Chondrocyte (in vitro differentiated cells): ENCODE results near the gene CDK10. TPM values are rescaled to one million over a fixed set of nuclear protein-coding genes. Genes with fewer than 3 reads are reported as not detected.
"Not testable (repeated sequence)": the region's sequence is repeated elsewhere in the genome, so short reads cannot be mapped to it uniquely, and the experiment has no call there.

Source experiments
- DNase-seq: peaks from one replicate; pipeline ENCODE4 v3.0.0; 2021; ENCODE audit warnings: mixed read lengths, low spot score
- H3K27ac Mint-ChIP-seq: one replicate; pipeline ENCODE4 v1.8.0; 2021; ENCODE audit warnings: mild to moderate bottlenecking, moderate library complexity, mixed read lengths; ENCODE audit not compliant: unreplicated experiment
- H3K27me3 Mint-ChIP-seq: 2 replicates; pipeline ENCODE4 v1.8.0; 2021; ENCODE audit warnings: low read depth, mixed read lengths
- H3K36me3 Mint-ChIP-seq: 2 replicates; pipeline ENCODE4 v1.8.0; 2021; ENCODE audit warnings: low read depth, mixed read lengths
- H3K4me1 Mint-ChIP-seq: 2 replicates; pipeline ENCODE4 v1.8.0; 2021; ENCODE audit warnings: low read depth, mild to moderate bottlenecking, mixed read lengths
- H3K4me3 Mint-ChIP-seq: one replicate; pipeline ENCODE4 v1.8.0; 2021; ENCODE audit warnings: mild to moderate bottlenecking, moderate library complexity, mixed read lengths; ENCODE audit not compliant: unreplicated experiment
- H3K9me3 Mint-ChIP-seq: 2 replicates; pipeline ENCODE4 v1.8.0; 2021; ENCODE audit warnings: low read depth, mixed read lengths
- CTCF ChIP-seq: fragments of 200-600 bp; sonication (generic); IDR thresholded peaks from 2 replicates; pipeline ENCODE4 v1.5.0; 2021; ENCODE audit warnings: antibody characterized with exemption, mild to moderate bottlenecking, moderate library complexity
- total RNA-seq: library from RNA; stranded (reverse); gene quantifications from 3 replicates; pipeline ENCODE4 v1.2.1, GENCODE V29; 2021

CDK10 gene
- total RNA-seq, 1 donor from 2014 or later: 43.7 TPM

GRCh38 chr16:89668790-89669158 lies 17.7 kb upstream of the CDK10 start:
- DNase-seq: peak; percentile 33
- Mint-ChIP-seq H3K27ac (no peak overlapping the region), H3K27me3 (no peaks in the 10 kb centered on the region), H3K4me3 (no peak overlapping the region), H3K9me3 (no peaks in the 10 kb centered on the region), H3K36me3 (peaks cover 3% of the 10 kb centered on the region), H3K4me1 (peaks cover 5% of the 10 kb centered on the region)
- TF ChIP-seq CTCF: no peak

GRCh38 chr16:89669755-89670154 lies 16.7 kb upstream of the CDK10 start:
- no peaks in the 10 kb centered on the region for H3K36me3 Mint-ChIP-seq
- no peak overlapping the region for H3K4me3 Mint-ChIP-seq
- H3K27ac Mint-ChIP-seq: no peak overlapping the region
- peak; percentile 64 for DNase-seq
- no peaks in the 10 kb centered on the region for H3K27me3 Mint-ChIP-seq
- no peak for TF ChIP-seq CTCF
- peaks cover 5% of the 10 kb centered on the region for H3K4me1 Mint-ChIP-seq
- no peaks in the 10 kb centered on the region for H3K9me3 Mint-ChIP-seq

GRCh38 chr16:89670496-89671431 lies 15.7 kb upstream of the CDK10 start:
- no peak overlapping the region for H3K27ac Mint-ChIP-seq
- H3K36me3 Mint-ChIP-seq: no peaks in the 10 kb centered on the region

GRCh38 chr16:89671565-89671964 lies 14.9 kb upstream of the CDK10 start:
- not testable (repeated sequence) for H3K9me3 Mint-ChIP-seq, DNase-seq, H3K36me3 Mint-ChIP-seq, H3K27me3 Mint-ChIP-seq, H3K4me1 Mint-ChIP-seq, H3K4me3 Mint-ChIP-seq, H3K27ac Mint-ChIP-seq

More at GRCh38 chr16:89670496-89671431, 15.7 kb upstream of the CDK10 start:
- H3K27me3 Mint-ChIP-seq: no peaks in the 10 kb centered on the region
- peaks cover 5% of the 10 kb centered on the region for H3K4me1 Mint-ChIP-seq
- no peak overlapping the region for H3K4me3 Mint-ChIP-seq
- no peak for TF ChIP-seq CTCF
- no peaks in the 10 kb centered on the region for H3K9me3 Mint-ChIP-seq
- peak; percentile 35 for DNase-seq

- Mint-ChIP-seq H3K4me1 (peaks cover 5% of the 10 kb centered on the region), H3K27me3 (no peaks in the 10 kb centered on the region), H3K4me3 (no peak overlapping the region), H3K27ac (no peak overlapping the region), H3K9me3 (no peaks in the 10 kb centered on the region), H3K36me3 (no peaks in the 10 kb centered on the region)
- DNase-seq: peak; percentile 15
- TF ChIP-seq CTCF: no peak
Observed at GRCh38 chr16:89672177-89672941, 14.1 kb upstream of the CDK10 start.
